Prostate gland (tissue), 2 donors: ENCODE data around the gene KDM4F.

Experiments used
- POLR2A ChIP-seq: fragments of 450-650 bp; IDR thresholded peaks from one replicate; pipeline ENCODE4 v1.6.1; 2016; ENCODE audit warnings: antibody characterized with exemption, mild to moderate bottlenecking
- POLR2AphosphoS5 ChIP-seq: sonication (generic); formaldehyde crosslinking; IDR thresholded peaks from one replicate; pipeline ENCODE4 v1.6.1; 2017; ENCODE audit warnings: antibody characterized with exemption
- TF ChIP-seq, protein P1 (sequence below), 4 experiments: fragments of 200-600 bp in 2 of 4; fragments of 450-650 bp in 2 of 4; sonication (generic) in 2 of 4; IDR thresholded peaks; 1 replicate in 3 of 4; 2 replicates in 1 of 4; pipeline ENCODE4 v1.5.1; 2016 to 2019; ENCODE audit warnings: antibody characterized with exemption in 4 of 4, mild to moderate bottlenecking in 2 of 4, moderate library complexity in 2 of 4

GRCh38 chr11:95042906-95043305 lies 6.3 kb upstream of the KDM4F start:
- TF ChIP-seq POLR2A (no peak), POLR2AphosphoS5 (no peak)
- TF ChIP-seq, protein P1, sequence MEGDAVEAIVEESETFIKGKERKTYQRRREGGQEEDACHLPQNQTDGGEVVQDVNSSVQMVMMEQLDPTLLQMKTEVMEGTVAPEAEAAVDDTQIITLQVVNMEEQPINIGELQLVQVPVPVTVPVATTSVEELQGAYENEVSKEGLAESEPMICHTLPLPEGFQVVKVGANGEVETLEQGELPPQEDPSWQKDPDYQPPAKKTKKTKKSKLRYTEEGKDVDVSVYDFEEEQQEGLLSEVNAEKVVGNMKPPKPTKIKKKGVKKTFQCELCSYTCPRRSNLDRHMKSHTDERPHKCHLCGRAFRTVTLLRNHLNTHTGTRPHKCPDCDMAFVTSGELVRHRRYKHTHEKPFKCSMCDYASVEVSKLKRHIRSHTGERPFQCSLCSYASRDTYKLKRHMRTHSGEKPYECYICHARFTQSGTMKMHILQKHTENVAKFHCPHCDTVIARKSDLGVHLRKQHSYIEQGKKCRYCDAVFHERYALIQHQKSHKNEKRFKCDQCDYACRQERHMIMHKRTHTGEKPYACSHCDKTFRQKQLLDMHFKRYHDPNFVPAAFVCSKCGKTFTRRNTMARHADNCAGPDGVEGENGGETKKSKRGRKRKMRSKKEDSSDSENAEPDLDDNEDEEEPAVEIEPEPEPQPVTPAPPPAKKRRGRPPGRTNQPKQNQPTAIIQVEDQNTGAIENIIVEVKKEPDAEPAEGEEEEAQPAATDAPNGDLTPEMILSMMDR (IDR thresholded peaks at IDR 0.05), result no peak
